ENCODE results near the gene CSNK2B.

Gene CSNK2B

GRCh38 chr6:31717499-31718222 lies 51.8 kb downstream of the CSNK2B start:
- no peak for DNase-seq

- DNase-seq = peak; percentile 51
Measured at GRCh38 chr6:31718265-31718664, 52.4 kb downstream of the CSNK2B start.

- no peak for DNase-seq
Measured at GRCh38 chr6:31719001-31719400, 53.1 kb downstream of the CSNK2B start.
